DMS153 treated with DMSO at 0.1 percent for 48 hours (cell line): ENCODE measurements around the gene C1orf198.

Experiments
- DNase-seq: peaks from one replicate; lab custom pipeline; 2025; ENCODE audit not compliant: unreplicated experiment; lab: John Stamatoyannopoulos, UW

The C1orf198 gene

DNA sequence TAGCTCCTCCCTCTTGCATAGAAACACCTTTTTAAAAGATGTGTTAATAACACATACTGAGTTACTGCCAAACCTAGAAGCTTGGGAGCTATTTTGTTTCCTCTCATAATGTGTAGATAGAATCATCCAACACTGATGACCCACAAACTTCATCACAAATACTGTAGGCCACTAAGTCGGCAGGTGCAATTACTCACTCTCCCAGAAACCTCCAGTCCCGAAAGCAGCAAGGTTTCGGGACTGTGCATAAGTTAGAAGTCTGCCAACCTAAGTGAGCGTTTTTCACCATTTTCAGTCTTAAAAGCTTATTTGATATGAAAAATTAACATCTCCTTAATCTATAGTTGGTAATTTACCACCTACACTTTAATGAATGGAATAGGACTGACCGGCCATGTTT lies 32.0 kb downstream of the C1orf198 start:
- DNase-seq, result no peak

DNA sequence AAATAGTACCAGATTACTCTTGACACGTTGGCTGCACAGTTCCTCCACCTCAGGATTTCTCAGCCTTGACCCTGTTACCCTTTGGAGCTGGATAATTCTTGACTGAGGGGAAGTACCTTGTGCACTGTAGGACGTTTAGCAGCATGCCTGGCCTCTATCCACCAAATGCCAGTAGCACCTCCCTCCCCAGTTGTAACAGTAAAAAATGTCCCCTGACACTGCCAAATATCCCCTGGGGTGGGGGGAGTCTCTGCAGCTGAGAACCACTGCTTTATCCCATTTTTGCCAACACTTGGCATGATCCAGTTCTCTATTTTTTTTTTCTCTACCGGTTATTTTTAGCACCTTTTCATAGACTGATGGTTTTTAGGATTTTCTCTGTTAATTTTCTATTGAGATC lies 34.0 kb downstream of the C1orf198 start:
- no peak for DNase-seq

DNA sequence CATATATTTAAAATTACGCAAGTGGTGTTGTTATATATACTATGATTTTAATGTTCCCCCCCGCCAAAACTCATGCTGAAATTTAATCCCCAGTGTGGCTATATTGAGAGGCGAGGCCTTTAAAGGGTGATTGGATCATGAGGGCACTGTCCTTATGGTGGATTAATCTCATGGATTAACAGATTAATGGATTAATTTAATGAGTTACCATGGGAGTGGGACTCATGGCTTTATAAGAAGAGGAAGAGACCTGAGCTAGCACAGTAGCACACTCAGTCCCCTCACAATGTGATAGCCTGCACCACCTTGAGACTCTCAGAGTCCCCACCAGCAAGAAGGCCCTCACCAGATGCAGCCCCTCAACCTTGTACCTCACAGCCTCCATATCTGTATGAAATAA lies 34.8 kb downstream of the C1orf198 start:
- no peak for DNase-seq

DNA sequence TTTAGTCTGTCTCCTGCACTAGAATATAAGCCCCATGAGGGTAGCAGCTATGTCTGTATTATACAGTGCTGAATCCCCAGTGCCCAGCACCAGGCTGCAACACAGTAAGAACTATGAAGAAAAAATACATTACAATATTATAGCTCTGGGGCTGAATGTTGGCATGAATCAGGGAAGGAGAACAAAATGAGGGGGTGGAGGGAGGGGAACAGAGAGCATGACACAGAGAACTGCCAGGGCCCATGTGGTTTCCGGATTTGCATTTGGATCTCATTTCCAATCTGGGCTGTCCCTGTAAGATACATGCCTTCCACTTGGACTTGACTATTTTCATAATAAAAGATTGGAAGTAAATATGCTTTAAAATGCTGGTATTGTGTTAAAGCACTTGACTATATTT lies 35.8 kb downstream of the C1orf198 start:
- DNase-seq, result no peak

DNA sequence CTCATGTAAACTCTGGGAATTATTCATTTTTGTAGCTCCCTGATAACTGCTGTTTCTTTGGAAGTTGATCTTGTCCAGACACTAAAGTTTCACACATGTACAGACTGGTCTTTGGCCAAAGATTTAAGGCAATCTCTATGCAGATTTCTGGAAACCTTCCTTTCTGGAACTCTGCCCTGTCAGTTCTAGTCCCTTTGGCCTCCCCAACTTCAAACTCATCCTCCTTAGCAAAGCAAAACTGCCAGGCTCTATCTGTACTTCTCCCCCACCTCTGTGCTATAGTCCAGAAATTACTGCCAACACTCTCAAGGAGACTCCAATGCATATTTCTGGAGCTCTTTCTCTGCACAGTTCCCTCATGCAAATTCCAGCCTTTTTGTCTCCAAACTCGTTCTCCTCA lies 36.5 kb downstream of the C1orf198 start:
- DNase-seq, result no peak

DNA sequence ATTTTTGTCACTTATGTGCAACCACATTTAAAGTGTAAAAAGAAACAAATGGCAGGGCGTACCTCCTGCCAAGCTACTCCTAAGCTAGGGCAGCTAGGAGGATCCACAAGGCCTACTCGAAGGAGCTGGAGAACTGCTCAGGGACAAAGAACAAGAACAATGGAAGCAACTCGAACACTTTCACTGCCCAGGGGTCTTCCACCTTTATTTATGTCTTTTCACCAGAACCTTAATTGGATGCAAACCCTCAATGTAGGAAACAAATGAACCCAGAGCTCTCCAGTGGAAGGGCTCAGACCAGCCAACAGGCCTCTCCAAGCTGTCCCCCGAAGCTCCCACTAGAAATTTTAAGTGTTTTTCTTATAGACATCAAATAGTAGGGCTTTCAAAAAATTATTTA lies 39.9 kb downstream of the C1orf198 start:
- DNase-seq, result no peak

DNA sequence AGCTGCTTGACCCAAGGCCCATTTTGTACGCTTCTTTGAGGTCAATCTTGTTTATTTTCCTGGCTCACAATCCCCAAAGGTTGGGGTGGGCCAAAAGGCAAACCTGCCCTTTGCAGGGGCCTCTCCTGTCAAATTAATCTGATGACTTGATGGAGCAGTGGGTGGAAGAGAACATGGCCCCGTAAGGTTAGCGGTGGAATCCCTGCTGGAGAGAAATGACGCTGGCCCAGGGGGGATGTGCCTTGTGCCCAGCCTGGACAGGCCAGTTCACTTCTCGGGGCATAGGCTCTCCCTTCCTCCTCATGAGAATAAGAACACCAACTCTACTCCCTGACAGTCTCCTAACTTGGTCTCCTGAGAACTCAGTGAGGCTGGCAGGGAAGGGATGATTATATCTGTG lies 40.5 kb downstream of the C1orf198 start:
- DNase-seq, result no peak

DNA sequence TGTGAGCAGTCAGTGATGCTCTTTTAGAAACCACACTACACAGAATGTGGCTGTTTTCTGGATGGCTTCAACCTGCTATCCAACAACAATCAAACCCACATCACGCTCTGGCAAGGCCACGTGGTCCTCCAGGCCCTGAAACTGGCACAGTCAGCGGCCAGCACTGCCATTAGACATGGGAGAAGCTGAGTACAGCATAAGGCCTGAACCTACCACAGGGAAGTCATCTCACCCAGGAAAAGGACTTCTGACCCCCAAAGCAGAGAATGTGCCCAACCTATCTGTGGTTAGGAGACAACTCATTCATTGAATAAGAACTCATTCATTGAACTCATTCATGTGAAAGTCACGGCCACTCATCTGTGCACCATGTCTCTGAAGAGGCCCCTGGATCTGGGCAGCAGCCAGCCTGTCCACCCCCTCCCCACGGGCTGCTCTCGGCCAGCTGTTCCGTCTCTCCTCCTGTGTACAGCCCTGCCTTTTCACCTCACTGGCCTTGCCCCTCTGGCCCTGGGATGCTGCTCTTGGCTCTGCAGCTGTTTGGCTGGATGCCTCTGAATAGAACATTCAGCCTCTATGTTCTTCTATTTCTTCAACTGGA lies 41.1 kb downstream of the C1orf198 start:
- DNase-seq, result no peak

DNA sequence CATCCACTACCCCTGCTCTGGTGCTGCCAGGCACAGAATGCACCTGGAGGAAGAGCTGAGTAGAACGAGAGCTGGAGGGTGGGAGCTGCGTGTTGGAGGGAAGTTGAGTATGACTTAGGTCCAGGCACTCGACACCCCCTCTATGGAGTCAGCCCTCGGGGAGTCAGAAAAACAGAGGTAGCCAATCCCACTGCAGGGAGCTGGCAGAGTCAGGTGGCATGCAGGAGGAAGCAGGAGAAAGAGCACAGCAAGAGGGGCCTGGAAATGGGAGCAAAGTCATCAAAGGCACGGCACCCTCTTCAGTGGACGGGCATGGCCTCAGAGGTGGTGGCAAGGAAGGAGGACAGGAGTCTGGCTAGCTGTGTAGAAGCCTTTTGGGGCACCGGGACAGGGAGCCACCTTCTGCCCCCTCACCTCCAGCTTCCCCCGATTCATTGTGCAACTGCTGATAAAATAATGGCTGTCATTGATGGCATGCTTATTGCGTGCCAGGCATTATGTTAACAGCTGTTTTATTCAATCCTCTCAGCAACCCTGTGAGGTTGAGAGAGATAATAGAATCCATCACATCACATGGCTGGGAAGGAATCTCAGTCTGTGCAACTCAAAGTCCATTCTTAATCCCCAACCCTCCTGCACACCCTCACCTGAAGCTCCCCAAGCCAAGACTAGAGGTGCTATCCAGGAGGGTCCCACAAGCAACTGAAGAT lies 42.0 kb downstream of the C1orf198 start:
- no peak for DNase-seq

DNA sequence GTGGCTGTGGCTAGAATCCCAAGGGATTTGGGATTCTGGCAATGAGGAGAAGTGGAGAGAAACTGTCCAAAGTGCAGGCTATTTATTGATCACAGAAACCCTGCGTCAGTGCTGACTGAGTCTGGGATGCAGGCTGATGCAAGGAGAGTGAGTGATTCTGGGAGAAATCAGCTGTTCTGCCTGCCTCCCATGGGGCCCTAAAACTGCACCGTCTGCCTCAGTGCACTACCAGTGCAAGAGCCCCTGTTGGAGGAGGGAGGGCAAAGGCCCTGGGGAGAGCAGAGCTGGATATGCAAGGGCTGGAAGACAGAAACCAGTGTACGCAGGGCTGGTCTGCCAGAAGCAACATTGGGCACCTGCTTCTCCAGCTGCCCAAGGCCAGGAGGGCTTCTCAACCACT lies 42.6 kb downstream of the C1orf198 start:
- DNase-seq, result no peak

DNA sequence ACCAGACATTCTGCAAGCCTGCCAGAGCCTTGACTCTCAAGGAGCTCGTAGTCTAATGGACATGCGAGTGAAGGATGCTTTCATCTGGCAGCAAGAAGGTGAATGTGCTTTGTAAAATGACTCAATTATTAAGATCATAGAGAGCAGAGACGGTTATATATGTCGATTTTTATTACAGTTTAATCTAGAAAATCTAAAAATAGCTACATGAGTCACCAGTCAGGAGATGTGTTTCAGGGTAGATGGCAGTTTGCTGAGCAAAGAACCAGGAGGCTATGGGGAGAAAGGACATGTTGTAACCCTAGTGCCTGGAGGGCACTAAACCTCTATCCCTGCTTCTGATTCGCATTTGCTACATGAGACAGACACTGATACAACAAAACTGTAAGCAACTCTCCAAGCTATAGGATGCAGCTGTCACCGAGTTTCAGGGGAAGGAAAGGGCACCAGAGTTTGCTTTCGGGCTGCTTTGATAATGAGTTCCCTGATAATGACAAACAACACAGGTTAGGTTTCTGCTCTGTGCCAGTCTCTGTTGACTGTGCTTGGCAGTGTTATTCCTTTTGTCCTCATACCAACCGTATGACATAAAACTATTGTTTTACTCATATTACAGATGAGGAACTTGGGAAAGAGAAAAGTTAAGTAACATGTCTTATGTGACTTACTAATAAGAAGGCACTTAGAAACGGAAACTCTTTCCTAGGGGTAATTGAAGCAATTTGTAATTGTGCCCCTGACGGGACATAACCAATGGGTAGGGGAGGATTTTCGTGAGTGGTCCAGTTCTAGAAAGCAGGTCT lies 43.2 kb downstream of the C1orf198 start:
- DNase-seq, result no peak

DNA sequence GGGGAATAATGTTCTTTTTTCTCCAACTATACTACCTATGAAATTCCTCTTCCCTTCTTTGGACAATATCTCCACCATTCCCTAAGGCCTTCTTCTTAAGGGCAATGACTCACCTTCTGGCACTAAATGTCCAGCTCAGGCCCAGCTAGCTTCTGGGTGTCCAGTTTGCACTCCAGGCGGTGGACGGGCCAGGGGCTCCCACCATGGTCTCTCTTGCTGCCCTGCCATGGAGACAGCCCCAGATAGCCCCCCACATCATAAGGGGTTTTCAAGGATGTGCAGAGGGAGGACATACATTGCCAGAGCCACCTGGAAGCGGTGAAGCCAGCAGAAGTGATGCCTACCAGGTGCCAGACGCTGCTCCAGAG lies 43.8 kb downstream of the C1orf198 start:
- no peak for DNase-seq

DNA sequence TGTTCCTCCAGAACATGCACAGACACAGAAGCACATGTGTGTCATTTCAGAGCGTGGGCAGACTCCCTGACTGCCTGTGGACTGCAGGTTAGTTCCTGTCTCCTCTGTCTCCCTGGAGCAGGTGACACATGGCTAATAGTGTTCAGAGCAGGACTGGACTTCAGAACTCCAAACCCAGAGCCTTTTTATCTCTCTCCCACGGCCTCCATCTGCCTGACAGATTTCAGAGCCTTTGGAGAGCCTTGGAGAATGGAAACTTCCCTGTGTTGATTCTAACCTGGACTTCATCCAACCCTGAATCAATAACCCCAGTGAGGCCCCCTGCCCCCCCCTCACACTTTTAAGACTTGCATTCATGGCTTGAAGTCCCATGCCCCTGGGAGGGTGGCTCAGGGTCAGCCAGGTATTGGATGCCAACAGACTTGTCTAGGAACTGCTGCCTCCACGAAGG lies 44.4 kb downstream of the C1orf198 start:
- DNase-seq, result no peak

DNA sequence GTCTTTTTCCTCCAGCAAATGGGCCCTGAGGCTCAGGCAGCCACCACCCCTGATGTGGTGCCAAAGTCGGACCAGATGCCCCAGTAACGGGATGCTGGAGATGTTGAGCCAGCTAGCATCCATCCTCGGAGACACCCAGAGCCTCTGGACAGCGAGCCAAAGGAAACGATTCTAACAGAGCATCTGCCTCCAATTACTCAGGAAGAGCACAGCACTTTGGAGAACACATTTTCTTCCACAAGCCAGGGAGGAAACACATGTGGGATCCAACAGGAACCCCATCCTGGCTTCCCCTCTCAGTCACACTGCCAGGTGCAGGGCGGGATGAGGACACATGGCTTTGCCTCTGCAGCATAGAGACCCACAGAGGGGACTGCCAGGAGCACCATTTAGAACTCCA lies 44.9 kb downstream of the C1orf198 start:
- DNase-seq, result no peak

DNA sequence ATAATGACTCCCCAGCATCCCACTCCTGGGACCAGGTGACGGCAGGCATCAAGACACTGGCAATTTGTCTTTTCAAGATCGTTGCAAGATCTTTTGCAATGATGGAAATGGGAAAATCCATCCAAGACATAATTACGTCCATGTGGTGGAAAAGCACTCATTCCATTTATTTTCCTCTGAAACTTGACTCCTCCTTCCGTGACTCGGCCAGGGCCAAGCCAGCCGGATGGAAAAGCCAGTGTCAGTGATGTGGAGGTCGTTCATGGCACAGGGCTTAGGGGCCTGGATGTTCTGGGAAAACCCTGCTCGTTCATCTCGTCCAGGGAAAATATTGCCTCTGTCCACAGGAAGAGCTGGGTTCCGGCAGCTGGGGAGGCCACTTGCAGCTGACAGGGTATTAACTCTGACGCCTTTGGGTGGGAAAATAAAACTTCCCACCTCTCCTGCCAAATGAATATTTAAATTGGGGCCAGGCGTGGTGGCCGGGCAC lies 46.2 kb downstream of the C1orf198 start:
- DNase-seq, result no peak

DNA sequence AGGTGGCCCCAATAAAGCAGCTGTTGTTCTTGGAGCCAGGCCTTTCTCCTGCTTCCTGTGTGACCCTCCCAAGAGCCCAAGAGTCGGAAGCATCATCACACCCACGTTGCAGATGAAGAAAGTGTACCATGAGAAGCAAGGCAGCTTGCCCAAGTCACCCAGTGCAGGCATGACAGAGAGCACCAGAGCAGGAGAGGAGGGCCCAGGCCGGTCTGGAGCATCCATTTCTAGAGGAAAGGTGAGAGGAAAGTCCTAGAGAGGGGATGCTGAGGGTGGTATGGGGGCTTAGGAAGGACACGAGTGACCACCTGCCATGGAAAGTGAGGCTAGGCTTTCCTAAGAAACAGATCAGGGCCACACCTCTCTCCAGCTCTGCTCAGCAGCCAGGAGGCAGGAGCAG lies 47.0 kb downstream of the C1orf198 start:
- DNase-seq, result no peak

DNA sequence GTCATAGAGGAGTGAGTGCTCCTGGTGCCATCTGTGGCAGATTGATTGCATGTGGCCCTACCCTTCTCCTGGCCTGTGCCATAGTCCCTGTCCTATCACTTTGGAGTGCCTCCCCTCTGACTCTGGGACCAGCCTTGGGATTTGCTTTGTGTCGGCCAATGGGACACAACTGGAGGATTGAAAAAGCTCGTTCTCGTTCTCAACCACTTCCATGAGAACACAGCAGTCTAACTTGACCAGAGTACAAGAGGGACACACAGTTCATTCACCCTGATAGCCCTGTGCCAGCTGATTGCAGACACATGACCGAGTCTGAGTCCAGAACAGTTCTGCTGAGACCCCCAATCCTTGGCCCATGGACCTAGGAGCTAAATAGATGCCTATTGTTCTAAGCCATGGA lies 47.8 kb downstream of the C1orf198 start:
- DNase-seq, result no peak

DNA sequence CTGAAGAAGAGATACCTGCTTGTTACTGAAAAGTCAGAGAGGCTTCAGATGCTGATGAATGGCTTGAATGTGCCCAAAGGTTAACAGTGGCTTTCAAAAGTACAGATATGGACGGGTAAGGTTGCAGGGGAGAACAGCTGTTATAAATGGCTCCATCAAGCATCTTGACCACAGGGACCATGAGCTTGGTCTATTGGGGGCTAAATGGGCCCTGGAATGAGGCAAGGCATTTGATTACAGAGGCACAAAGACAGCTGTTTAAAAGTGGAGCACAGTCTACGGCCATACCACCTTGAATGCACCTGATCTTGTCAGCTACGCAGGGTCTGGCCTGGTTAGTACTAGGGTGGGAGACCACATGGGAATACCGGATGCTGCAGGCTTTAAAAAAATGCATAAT lies 48.3 kb downstream of the C1orf198 start:
- no peak for DNase-seq

DNA sequence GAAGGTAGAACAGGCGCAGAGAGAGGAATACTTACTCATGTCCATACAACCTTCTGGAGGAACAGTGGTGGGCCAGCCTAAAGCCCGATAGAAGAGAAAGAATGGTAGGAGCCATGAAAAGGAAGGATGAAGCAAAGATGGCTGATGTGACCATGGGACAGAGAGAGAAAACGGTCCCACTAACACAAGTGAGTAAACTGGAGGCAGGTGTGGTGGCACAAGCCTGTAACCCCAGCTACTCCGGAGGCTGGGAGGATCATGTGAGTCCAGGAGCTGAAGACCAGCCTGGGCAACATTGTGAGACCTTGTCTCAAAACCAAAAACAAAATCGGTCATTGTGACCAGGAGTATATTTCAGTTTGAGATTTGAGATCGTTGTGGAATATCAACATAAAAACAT lies 49.4 kb downstream of the C1orf198 start:
- DNase-seq, result no peak

DNA sequence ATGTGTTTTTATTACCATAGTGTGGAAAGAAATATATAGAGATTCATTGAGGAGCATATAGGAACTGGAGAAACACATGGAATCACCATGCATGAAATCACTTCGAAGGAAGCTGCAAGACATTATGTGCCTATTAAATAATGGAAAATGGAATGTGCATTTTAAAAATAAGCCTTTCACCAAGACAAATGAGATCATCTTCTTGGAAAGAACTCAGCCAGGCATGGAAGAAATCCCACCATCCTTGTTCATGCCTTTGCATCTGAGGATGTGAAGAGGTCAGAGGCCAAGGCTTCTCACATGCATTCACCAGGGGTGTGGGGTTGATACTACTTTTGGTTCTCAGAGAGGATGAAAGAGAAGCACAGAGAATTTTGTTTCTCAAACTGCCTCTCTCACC lies 50.0 kb downstream of the C1orf198 start:
- no peak for DNase-seq

DNA sequence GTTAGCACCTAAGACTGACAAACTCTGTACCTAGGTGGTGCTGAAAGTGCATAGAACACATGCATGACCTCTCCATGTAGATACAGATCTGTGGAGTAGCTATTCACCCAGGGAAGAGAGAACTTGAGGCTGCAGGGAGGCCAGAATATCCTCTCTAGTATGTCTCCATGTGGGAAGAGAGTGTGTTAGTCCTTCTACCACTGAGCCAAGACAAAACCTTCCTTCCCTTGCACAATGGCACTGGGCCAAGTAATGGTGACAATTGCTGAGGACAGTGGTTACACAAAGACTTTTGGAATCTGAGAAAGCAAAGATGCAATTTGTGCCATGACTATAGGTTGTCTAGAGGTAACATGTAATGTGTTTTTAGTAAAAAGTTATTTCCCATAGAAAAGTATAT lies 52.3 kb downstream of the C1orf198 start:
- no peak for DNase-seq
